ENCODE results near the gene GALNT15.

DNA sequence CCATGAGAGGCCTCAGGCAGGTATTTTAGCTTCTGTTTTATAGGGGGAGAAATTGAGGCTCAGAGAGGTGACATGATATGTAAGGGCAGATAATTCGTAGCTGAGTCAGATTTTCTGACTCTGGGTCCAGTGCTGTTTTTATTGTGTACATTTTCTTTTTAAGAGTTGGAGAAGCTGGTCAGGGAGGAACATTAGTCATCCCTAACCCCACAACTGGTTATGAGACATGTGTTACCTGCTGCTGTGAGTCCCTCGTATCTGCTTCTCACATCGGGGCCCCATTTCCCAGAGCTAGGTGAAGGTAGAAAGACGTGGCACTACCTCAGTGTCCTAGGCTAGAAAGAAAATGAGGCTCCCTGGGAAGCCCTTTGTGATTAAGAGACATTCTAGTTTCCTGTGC is 28.6 kb downstream of the GALNT15 start:
- TF ChIP-seq CTCF (IDR thresholded peaks at IDR 0.05) (no peak), EP300 (IDR thresholded peaks at IDR 0.05) (no peak), POLR2AphosphoS5 (IDR thresholded peaks at IDR 0.05) (no peak), POLR2A (IDR thresholded peaks at IDR 0.05) (no peak)

Measured in stomach (tissue), 4 donors.